Chondrocyte (in vitro differentiated cells): Measurements from ENCODE around the gene CHD9. TPM values are rescaled to one million over a fixed set of nuclear protein-coding genes. Genes with fewer than 3 reads are reported as not detected.
"Not testable (repeated sequence)": the region's sequence is repeated elsewhere in the genome, so short reads cannot be mapped to it uniquely, and the experiment has no call there.

Source experiments
- DNase-seq: peaks from one replicate; pipeline ENCODE4 v3.0.0; 2021; ENCODE audit warnings: mixed read lengths, low spot score
- H3K27ac Mint-ChIP-seq: one replicate; pipeline ENCODE4 v1.8.0; 2021; ENCODE audit warnings: mild to moderate bottlenecking, moderate library complexity, mixed read lengths; ENCODE audit not compliant: unreplicated experiment
- H3K27me3 Mint-ChIP-seq: 2 replicates; pipeline ENCODE4 v1.8.0; 2021; ENCODE audit warnings: low read depth, mixed read lengths
- H3K36me3 Mint-ChIP-seq: 2 replicates; pipeline ENCODE4 v1.8.0; 2021; ENCODE audit warnings: low read depth, mixed read lengths
- H3K4me1 Mint-ChIP-seq: 2 replicates; pipeline ENCODE4 v1.8.0; 2021; ENCODE audit warnings: low read depth, mild to moderate bottlenecking, mixed read lengths
- H3K4me3 Mint-ChIP-seq: one replicate; pipeline ENCODE4 v1.8.0; 2021; ENCODE audit warnings: mild to moderate bottlenecking, moderate library complexity, mixed read lengths; ENCODE audit not compliant: unreplicated experiment
- H3K9me3 Mint-ChIP-seq: 2 replicates; pipeline ENCODE4 v1.8.0; 2021; ENCODE audit warnings: low read depth, mixed read lengths
- total RNA-seq: library from RNA; stranded (reverse); gene quantifications from 3 replicates; pipeline ENCODE4 v1.2.1, GENCODE V29; 2021
- TF ChIP-seq, protein P1 (sequence below): fragments of 200-600 bp; sonication (generic); IDR thresholded peaks from 2 replicates; pipeline ENCODE4 v1.5.0; 2021; ENCODE audit warnings: antibody characterized with exemption, mild to moderate bottlenecking, moderate library complexity

Gene CHD9
- total RNA-seq, 1 donor from 2014 or later, result 72.7 TPM

DNA sequence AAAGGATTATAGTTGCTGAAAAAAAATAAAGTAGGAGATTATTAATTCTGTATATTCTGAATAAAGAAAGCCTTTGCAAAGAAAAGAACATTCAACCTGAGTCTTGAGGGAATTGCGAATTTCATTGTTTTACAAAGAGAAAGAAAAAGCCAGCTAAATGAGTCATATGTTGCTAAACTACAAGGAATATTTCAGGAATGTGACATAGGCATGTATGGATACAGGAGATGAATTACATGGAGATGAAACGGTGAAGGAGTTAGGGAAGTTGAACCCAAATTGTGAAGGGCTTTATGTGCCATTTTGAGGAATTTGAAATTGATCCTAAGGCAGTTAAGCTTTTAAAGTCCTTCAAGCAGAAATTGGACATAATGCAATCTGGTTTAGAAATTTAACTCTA lies 202.2 kb downstream of the CHD9 start:
- H3K27me3 Mint-ChIP-seq, result no peaks in the 10 kb centered on the region
- H3K4me1 Mint-ChIP-seq, result peaks cover 18% of the 10 kb centered on the region
- H3K4me3 Mint-ChIP-seq, result no peak overlapping the region
- TF ChIP-seq, protein P1, sequence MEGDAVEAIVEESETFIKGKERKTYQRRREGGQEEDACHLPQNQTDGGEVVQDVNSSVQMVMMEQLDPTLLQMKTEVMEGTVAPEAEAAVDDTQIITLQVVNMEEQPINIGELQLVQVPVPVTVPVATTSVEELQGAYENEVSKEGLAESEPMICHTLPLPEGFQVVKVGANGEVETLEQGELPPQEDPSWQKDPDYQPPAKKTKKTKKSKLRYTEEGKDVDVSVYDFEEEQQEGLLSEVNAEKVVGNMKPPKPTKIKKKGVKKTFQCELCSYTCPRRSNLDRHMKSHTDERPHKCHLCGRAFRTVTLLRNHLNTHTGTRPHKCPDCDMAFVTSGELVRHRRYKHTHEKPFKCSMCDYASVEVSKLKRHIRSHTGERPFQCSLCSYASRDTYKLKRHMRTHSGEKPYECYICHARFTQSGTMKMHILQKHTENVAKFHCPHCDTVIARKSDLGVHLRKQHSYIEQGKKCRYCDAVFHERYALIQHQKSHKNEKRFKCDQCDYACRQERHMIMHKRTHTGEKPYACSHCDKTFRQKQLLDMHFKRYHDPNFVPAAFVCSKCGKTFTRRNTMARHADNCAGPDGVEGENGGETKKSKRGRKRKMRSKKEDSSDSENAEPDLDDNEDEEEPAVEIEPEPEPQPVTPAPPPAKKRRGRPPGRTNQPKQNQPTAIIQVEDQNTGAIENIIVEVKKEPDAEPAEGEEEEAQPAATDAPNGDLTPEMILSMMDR, result no peak
- H3K27ac Mint-ChIP-seq, result peak overlapping the region; percentile 49
- DNase-seq, result no peak
- H3K36me3 Mint-ChIP-seq, result peaks cover 40% of the 10 kb centered on the region
- peaks cover 14% of the 10 kb centered on the region for H3K9me3 Mint-ChIP-seq

DNA sequence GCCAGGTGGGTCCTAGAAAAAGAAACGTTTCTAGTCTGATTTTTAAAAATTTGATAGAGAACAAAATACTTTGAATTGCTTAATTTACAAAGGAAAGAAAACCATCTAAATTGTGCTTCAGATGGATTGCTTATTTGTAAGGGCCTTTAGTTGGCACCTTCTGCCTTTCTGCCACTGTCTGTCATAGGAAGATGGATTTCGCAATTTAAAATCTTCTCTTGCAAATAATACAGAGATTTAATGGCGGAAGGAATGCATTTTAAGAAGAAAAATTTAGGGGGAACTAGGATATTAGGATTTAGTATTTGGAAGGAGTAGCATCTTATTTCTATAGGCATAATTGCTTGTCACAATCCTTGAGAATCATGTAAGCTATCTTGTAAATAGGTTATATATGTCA lies 204.0 kb downstream of the CHD9 start:
- H3K36me3 Mint-ChIP-seq, result peaks cover 35% of the 10 kb centered on the region
- H3K4me3 Mint-ChIP-seq, result no peak overlapping the region
- H3K9me3 Mint-ChIP-seq, result peaks cover 8% of the 10 kb centered on the region
- TF ChIP-seq, protein P1, result no peak
- no peak overlapping the region for H3K27ac Mint-ChIP-seq
- H3K27me3 Mint-ChIP-seq, result no peaks in the 10 kb centered on the region
- peaks cover 18% of the 10 kb centered on the region for H3K4me1 Mint-ChIP-seq
- DNase-seq, result no peak

DNA sequence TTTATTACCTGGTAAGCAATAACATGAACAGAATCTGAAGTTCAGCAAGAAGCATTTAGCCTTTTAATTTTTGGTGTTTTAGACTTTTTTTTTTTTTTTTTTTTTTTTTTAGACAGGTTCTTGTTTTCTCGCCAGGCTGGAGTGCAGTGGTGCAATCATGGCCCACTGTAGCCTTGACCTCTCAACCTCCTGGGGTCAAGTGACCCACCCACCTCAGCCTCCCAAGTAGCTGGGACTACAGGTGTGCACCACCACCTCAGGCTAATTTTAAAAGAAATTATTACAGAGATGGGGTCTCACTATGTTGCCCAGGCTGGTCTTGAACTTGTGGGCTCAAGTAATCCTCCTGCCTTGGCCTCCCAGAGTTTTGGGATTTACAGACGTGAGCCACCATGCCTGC lies 206.5 kb downstream of the CHD9 start:
- no peak overlapping the region for H3K27ac Mint-ChIP-seq
- TF ChIP-seq, protein P1, result no peak
- DNase-seq, result no peak

DNA sequence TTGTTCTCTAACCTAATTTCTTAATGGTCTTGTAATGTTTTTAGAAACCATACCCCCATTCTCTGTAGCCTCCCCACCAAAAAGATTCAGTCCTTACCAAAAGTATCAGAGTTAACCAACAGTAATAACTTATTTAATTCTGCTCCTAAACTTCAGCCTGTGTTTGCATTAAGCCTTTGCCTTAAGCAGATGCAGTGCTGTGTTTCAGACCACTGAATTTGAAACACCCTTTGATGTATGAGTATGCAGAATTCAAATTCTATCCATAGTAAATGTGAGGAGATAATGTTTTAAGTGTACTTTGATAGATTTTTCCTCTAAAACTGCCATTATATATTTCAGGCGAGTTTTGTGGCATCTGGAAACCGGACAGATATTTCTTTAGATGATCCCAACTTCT lies 207.9 kb downstream of the CHD9 start:
- TF ChIP-seq, protein P1, result no peak
- no peak for DNase-seq
- Mint-ChIP-seq H3K4me1 (peaks cover 12% of the 10 kb centered on the region), H3K27me3 (no peaks in the 10 kb centered on the region), H3K9me3 (peaks cover 8% of the 10 kb centered on the region), H3K36me3 (peaks cover 18% of the 10 kb centered on the region), H3K27ac (no peak overlapping the region), H3K4me3 (no peak overlapping the region)

More for the DNA sequence above, 206.5 kb downstream of the CHD9 start:
- Mint-ChIP-seq H3K4me3 (no peak overlapping the region), H3K4me1 (peaks cover 24% of the 10 kb centered on the region), H3K9me3 (peaks cover 8% of the 10 kb centered on the region), H3K27me3 (no peaks in the 10 kb centered on the region), H3K36me3 (peaks cover 28% of the 10 kb centered on the region)

DNA sequence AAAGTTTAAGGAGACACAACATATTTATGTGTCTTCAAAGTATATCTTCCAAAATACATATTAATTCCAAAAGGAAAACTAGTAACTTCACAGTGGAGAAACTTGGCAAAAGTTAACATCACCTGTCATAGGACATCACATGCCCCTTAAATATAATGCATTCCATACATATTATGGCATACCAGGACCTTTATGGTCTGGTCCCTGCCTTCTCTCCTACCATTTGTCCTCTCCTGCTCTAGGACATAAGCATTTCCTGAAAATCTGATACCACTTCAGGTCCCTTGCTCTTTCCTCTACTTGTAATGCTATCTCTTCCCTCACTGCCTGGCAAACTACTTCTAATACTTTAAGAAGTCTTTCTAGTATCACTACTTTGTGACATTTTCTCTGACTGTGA lies 211.4 kb downstream of the CHD9 start:
- peaks cover 9% of the 10 kb centered on the region for H3K4me1 Mint-ChIP-seq

DNA sequence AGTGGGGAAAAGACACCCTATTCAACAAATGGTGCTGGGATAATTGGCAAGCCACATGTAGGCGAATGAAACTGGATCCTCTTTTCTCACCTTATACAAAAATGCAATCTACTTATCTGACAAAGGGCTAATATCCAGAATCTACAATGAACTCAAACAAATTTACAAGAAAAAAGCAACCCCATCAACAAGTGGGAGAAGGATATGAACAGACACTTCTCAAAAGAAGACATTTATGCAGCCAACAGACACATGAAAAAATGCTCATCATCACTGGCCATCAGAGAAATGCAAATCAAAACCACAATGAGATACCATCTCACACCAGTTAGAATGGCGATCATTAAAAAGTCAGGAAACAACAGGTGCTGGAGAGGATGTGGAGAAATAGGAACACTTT lies 223.7 kb downstream of the CHD9 start:
- H3K27ac Mint-ChIP-seq, H3K4me3 Mint-ChIP-seq, H3K4me1 Mint-ChIP-seq, DNase-seq, H3K27me3 Mint-ChIP-seq, H3K9me3 Mint-ChIP-seq: not testable (repeated sequence)
- H3K36me3 Mint-ChIP-seq, result peaks cover 12% of the 10 kb centered on the region

More for the DNA sequence above, 211.4 kb downstream of the CHD9 start:
- peak overlapping the region; percentile 0 for H3K27ac Mint-ChIP-seq
- H3K36me3 Mint-ChIP-seq, result peaks cover 20% of the 10 kb centered on the region
- TF ChIP-seq, protein P1, result no peak
- H3K9me3 Mint-ChIP-seq, result no peaks in the 10 kb centered on the region
- DNase-seq, result no peak
- no peaks in the 10 kb centered on the region for H3K27me3 Mint-ChIP-seq
- H3K4me3 Mint-ChIP-seq, result no peak overlapping the region
